NCI-H2227 (cell line): ENCODE data around the gene TNS1.

Experiments
- DNase-seq: peaks from one replicate; lab custom pipeline; 2025; ENCODE audit not compliant: unreplicated experiment; lab: John Stamatoyannopoulos, UW

TNS1 gene

GRCh38 chr2:218015586-218016521 is 13.1 kb upstream of the TNS1 start:
- DNase-seq: no peak

GRCh38 chr2:218014706-218015585 is 12.2 kb upstream of the TNS1 start:
- no peak for DNase-seq

- no peak for DNase-seq
Measured at GRCh38 chr2:218013289-218013688, 10.5 kb upstream of the TNS1 start.

GRCh38 chr2:218012284-218012683 is 9.5 kb upstream of the TNS1 start:
- DNase-seq: no peak

GRCh38 chr2:218011653-218012040 is 8.9 kb upstream of the TNS1 start:
- DNase-seq: no peak

GRCh38 chr2:218010984-218011652 is 8.3 kb upstream of the TNS1 start:
- peak; percentile 43 for DNase-seq

- peak; percentile 49 for DNase-seq
Measured at GRCh38 chr2:218010140-218010983, 7.6 kb upstream of the TNS1 start.

GRCh38 chr2:218009765-218010139 is 7.0 kb upstream of the TNS1 start:
- no peak for DNase-seq

GRCh38 chr2:218009231-218009630 is 6.4 kb upstream of the TNS1 start:
- DNase-seq: peak; percentile 44

- DNase-seq: no peak
Measured at GRCh38 chr2:218008060-218009040, 5.6 kb upstream of the TNS1 start.

GRCh38 chr2:218006741-218007140 is 3.9 kb upstream of the TNS1 start:
- DNase-seq: no peak

- DNase-seq: no peak
Measured at GRCh38 chr2:218005486-218005885, 2.7 kb upstream of the TNS1 start.

GRCh38 chr2:218005028-218005427 is 2.2 kb upstream of the TNS1 start:
- DNase-seq: no peak

GRCh38 chr2:218003981-218004419 is 1.2 kb upstream of the TNS1 start:
- DNase-seq: no peak

- DNase-seq: no peak
Measured at GRCh38 chr2:218003281-218003944, 618 bp upstream of the TNS1 start.

GRCh38 chr2:218002143-218002844 is 501 bp downstream of the TNS1 start:
- no peak for DNase-seq

GRCh38 chr2:218001629-218002028 is 1.2 kb downstream of the TNS1 start:
- DNase-seq: no peak

GRCh38 chr2:218000136-218000535 is 2.7 kb downstream of the TNS1 start:
- no peak for DNase-seq
